Neural cell (in vitro differentiated cells): ENCODE data around the gene DCST1. TPM values are rescaled to one million over a fixed set of nuclear protein-coding genes. Genes with fewer than 3 reads are reported as not detected.

ENCODE experiments used
- H2AFZ ChIP-seq: fragments of 200-600, 300-800 bp; sonication (generic), shearing (Covaris generic); 2 replicates; pipeline ENCODE4 v1.6.0; 2014; ENCODE audit warnings: low read depth, mild to moderate bottlenecking, antibody characterized with exemption, low read length, moderate library complexity
- H3F3A ChIP-seq: fragments of 200-600 bp; shearing (Covaris generic); 2 replicates; pipeline ENCODE4 v1.6.1; 2016; ENCODE audit warnings: mild to moderate bottlenecking, moderate library complexity, mixed read lengths, antibody characterized with exemption, low read length; ENCODE audit not compliant: insufficient read depth, poor library complexity, severe bottlenecking
- H3K27ac ChIP-seq: fragments of 200-600, 300-800 bp; sonication (generic), shearing (Covaris generic); 2 replicates; pipeline ENCODE4 v1.5.1; 2014; ENCODE audit warnings: mild to moderate bottlenecking, low read length, moderate library complexity
- H3K27me3 ChIP-seq: fragments of 300-800, 200-600 bp; sonication (generic), shearing (Covaris generic); 2 replicates; pipeline ENCODE4 v1.6.0; 2014; ENCODE audit warnings: mild to moderate bottlenecking, low read depth, low read length, moderate library complexity; ENCODE audit not compliant: insufficient read depth
- H3K36me3 ChIP-seq: fragments of 300-800, 200-600 bp; sonication (generic), shearing (Covaris generic); 2 replicates; pipeline ENCODE4 v1.5.1; 2014; ENCODE audit warnings: mild to moderate bottlenecking, antibody characterized with exemption, low read length, moderate library complexity; ENCODE audit not compliant: insufficient read depth
- H3K4me2 ChIP-seq: fragments of 300-800, 200-600 bp; sonication (generic), shearing (Covaris generic); 2 replicates; pipeline ENCODE4 v1.6.0; 2014; ENCODE audit warnings: mild to moderate bottlenecking, low read length
- H3K4me3 ChIP-seq: fragments of 300-800, 200-600 bp; sonication (generic), shearing (Covaris generic); 2 replicates; pipeline ENCODE4 v1.5.1; 2014; ENCODE audit warnings: mild to moderate bottlenecking, low read length, moderate library complexity
- H3K79me2 ChIP-seq: fragments of 200-600 bp; shearing (Covaris generic); replicated peaks from 2 replicates; pipeline ENCODE4 v1.6.0; 2014; ENCODE audit warnings: mild to moderate bottlenecking, low read length, moderate library complexity; ENCODE audit not compliant: insufficient read depth
- H3K9ac ChIP-seq: fragments of 300-800, 200-600 bp; sonication (generic), shearing (Covaris generic); 2 replicates; pipeline ENCODE4 v1.6.1; 2016; ENCODE audit warnings: mild to moderate bottlenecking, low read length, mixed read lengths
- H3K9me2 ChIP-seq: fragments of 200-600 bp; shearing (Covaris generic); 2 replicates; pipeline ENCODE4 v1.6.1; 2016; ENCODE audit warnings: mild to moderate bottlenecking, low read length, mixed read lengths; ENCODE audit not compliant: insufficient read depth
- H3K9me3 ChIP-seq: fragments of 200-600, 300-800 bp; sonication (generic), shearing (Covaris generic); 2 replicates; pipeline ENCODE4 v1.6.1; 2016; ENCODE audit warnings: mild to moderate bottlenecking, mixed run types, low read length, moderate library complexity, mixed read lengths
- H4K20me1 ChIP-seq: fragments of 200-600 bp; shearing (Covaris generic); 2 replicates; pipeline ENCODE4 v1.6.1; 2016; ENCODE audit warnings: mild to moderate bottlenecking, mixed run types; ENCODE audit not compliant: insufficient read depth
- EP300 ChIP-seq: fragments of 450-650 bp; conservative IDR thresholded peaks from 2 replicates; pipeline ENCODE4 v1.6.1; 2014; ENCODE audit warnings: antibody characterized with exemption, mild to moderate bottlenecking, moderate library complexity; ENCODE audit not compliant: poor library complexity, severe bottlenecking
- EZH2 ChIP-seq: fragments of 200-600, 300-800 bp; shearing (Covaris generic), sonication (generic); IDR thresholded peaks from 2 replicates; pipeline ENCODE4 v1.6.1; 2014; ENCODE audit warnings: antibody characterized with exemption, low read length, borderline replicate concordance, mild to moderate bottlenecking; ENCODE audit not compliant: insufficient read depth, poor library complexity, severe bottlenecking
- MXI1 ChIP-seq: fragments of 450-650 bp; conservative IDR thresholded peaks from 2 replicates; pipeline ENCODE4 v1.6.1; 2014; ENCODE audit warnings: antibody characterized with exemption, mild to moderate bottlenecking; ENCODE audit not compliant: poor library complexity, severe bottlenecking
- POLR2AphosphoS5 ChIP-seq: IDR thresholded peaks from 2 replicates; pipeline ENCODE4 v1.6.1; 2012
- RAD21 ChIP-seq: fragments of 450-650 bp; conservative IDR thresholded peaks from 2 replicates; pipeline ENCODE4 v1.6.1; 2014; ENCODE audit warnings: antibody characterized with exemption, mild to moderate bottlenecking, moderate library complexity
- REST ChIP-seq: IDR thresholded peaks from 2 replicates; pipeline ENCODE4 v1.6.1; 2012; ENCODE audit warnings: borderline replicate concordance
- SMC3 ChIP-seq: fragments of 450-650 bp; conservative IDR thresholded peaks from 2 replicates; pipeline ENCODE4 v1.6.1; 2014; ENCODE audit warnings: antibody characterized with exemption, mild to moderate bottlenecking, moderate library complexity; ENCODE audit not compliant: poor library complexity
- TAF1 ChIP-seq: IDR thresholded peaks from 2 replicates; pipeline ENCODE4 v1.6.1; 2012; ENCODE audit warnings: low read depth
- polyA plus RNA-seq: library from polyadenylated mRNA; depleted of rRNA; stranded (reverse); fragments of >200 nt; gene quantifications from 2 replicates; pipeline ENCODE4 v1.2.3, GENCODE V29; 2014
- TF ChIP-seq, protein P1 (sequence below): fragments of 450-650 bp; IDR thresholded peaks from 2 replicates; pipeline ENCODE4 v1.5.1; 2014; ENCODE audit warnings: antibody characterized with exemption, mild to moderate bottlenecking, moderate library complexity; ENCODE audit not compliant: poor library complexity, severe bottlenecking

Gene DCST1
- polyA plus RNA-seq, 1 donor from 2014 or later = not detected

- no peak for TF ChIP-seq POLR2AphosphoS5
- no peak for TF ChIP-seq TAF1
- no peak for TF ChIP-seq REST
- no peak for TF ChIP-seq SMC3
- TF ChIP-seq MXI1 = no peak
- no peak for TF ChIP-seq RAD21
- TF ChIP-seq, protein P1, sequence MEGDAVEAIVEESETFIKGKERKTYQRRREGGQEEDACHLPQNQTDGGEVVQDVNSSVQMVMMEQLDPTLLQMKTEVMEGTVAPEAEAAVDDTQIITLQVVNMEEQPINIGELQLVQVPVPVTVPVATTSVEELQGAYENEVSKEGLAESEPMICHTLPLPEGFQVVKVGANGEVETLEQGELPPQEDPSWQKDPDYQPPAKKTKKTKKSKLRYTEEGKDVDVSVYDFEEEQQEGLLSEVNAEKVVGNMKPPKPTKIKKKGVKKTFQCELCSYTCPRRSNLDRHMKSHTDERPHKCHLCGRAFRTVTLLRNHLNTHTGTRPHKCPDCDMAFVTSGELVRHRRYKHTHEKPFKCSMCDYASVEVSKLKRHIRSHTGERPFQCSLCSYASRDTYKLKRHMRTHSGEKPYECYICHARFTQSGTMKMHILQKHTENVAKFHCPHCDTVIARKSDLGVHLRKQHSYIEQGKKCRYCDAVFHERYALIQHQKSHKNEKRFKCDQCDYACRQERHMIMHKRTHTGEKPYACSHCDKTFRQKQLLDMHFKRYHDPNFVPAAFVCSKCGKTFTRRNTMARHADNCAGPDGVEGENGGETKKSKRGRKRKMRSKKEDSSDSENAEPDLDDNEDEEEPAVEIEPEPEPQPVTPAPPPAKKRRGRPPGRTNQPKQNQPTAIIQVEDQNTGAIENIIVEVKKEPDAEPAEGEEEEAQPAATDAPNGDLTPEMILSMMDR = no peak
- TF ChIP-seq EP300 = no peak
- no peak for TF ChIP-seq EZH2
Observed at GRCh38 chr1:155043793-155044192, 10.2 kb downstream of the DCST1 start.

GRCh38 chr1:155044365-155044764 lies 10.7 kb downstream of the DCST1 start:
- no peak overlapping the region for H3K4me3 ChIP-seq
- H3K9me3 ChIP-seq = no peaks in the 10 kb centered on the region
- no peaks in the 10 kb centered on the region for H3K36me3 ChIP-seq
- H3K79me2 ChIP-seq = no peaks in the 10 kb centered on the region
- H3F3A ChIP-seq = no peaks in the 10 kb centered on the region
- no peak overlapping the region for H3K27ac ChIP-seq
- H2AFZ ChIP-seq = no peak overlapping the region
- H3K9me2 ChIP-seq = no peaks in the 10 kb centered on the region
- no peaks in the 10 kb centered on the region for H4K20me1 ChIP-seq
- H3K4me2 ChIP-seq = no peak overlapping the region
- no peak overlapping the region for H3K9ac ChIP-seq
- TF ChIP-seq EP300 (no peak), MXI1 (no peak), SMC3 (no peak)
- TF ChIP-seq, protein P1 = no peak
- no peaks in the 10 kb centered on the region for H3K27me3 ChIP-seq

More at GRCh38 chr1:155043793-155044192, 10.2 kb downstream of the DCST1 start:
- Histone ChIP-seq H2AFZ (no peak overlapping the region), H3K9me2 (no peaks in the 10 kb centered on the region), H3K36me3 (no peaks in the 10 kb centered on the region), H3F3A (no peaks in the 10 kb centered on the region), H3K27ac (no peak overlapping the region), H3K9me3 (no peaks in the 10 kb centered on the region), H3K4me2 (no peak overlapping the region), H3K27me3 (no peaks in the 10 kb centered on the region), H3K79me2 (no peaks in the 10 kb centered on the region), H3K9ac (no peak overlapping the region), H4K20me1 (no peaks in the 10 kb centered on the region), H3K4me3 (no peak overlapping the region)
